Activated CD4-positive, alpha-beta memory T cell treated with anti-CD3 and anti-CD28 coated beads, Interleukin-2, amount 10 ng/mL, durations not matched to agents 7 days and 5 days (primary cell): ENCODE results near the gene SLC16A4. TPM values are rescaled to one million over a fixed set of nuclear protein-coding genes. Genes with fewer than 3 reads are reported as not detected.
A peak's percentile ranks its signal among the peaks of the same experiment; 100 is the strongest.

Experiments
- CTCF ChIA-PET: fragments of 350-600 bp; sonication (Branson Sonifier 250); formaldehyde crosslinking; loops from one replicate; lab custom pipeline; 2021; ENCODE audit warnings: antibody characterized with exemption, inconsistent platforms; lab: Charles Lee
- POLR2A ChIA-PET: fragments of 350-600 bp; sonication (Branson Sonifier 250); formaldehyde crosslinking; loops from one replicate; lab custom pipeline; 2021; ENCODE audit warnings: antibody characterized with exemption; lab: Charles Lee
- DNase-seq: peaks from one replicate; pipeline ENCODE4 v3.0.0-alpha.2; 2020
- H3K27ac Mint-ChIP-seq: one replicate; pipeline ENCODE4 v1.8.0; 2021; ENCODE audit warnings: mild to moderate bottlenecking, mixed read lengths
- H3K27me3 Mint-ChIP-seq: one replicate; pipeline ENCODE4 v1.8.0; 2021; ENCODE audit warnings: mixed read lengths
- H3K36me3 Mint-ChIP-seq: one replicate; pipeline ENCODE4 v1.8.0; 2021; ENCODE audit warnings: low read depth, mixed read lengths
- H3K4me1 Mint-ChIP-seq: one replicate; pipeline ENCODE4 v1.8.0; 2021; ENCODE audit warnings: mixed read lengths
- H3K4me3 Mint-ChIP-seq: one replicate; pipeline ENCODE4 v1.8.0; 2021; ENCODE audit warnings: mild to moderate bottlenecking, mixed read lengths
- H3K9me3 Mint-ChIP-seq: one replicate; pipeline ENCODE4 v1.8.0; 2021; ENCODE audit warnings: mixed read lengths
- total RNA-seq, 2 experiments: library from RNA; stranded (reverse); gene quantifications; one replicate each; pipeline ENCODE4 v1.2.3, GENCODE V29; 2021

The SLC16A4 gene
- total RNA-seq, 2 experiments from 2014 or later: 0.35 to 0.55 TPM

GRCh38 chr1:110385369-110385768 is 5.5 kb downstream of the SLC16A4 start:
- H3K4me1 Mint-ChIP-seq: peaks cover 27% of the 10 kb centered on the region
- H3K4me3 Mint-ChIP-seq: no peak overlapping the region
- H3K27me3 Mint-ChIP-seq: no peaks in the 10 kb centered on the region
- POLR2A ChIA-PET: interaction anchor here (7.1 kb wide), 1 partner anchor 46 kb away, joined by 41 read pairs; the partner anchor contains the start of gene RBM15
- DNase-seq: no peak
- CTCF ChIA-PET: interaction anchor here (1.0 kb wide), 1 partner anchor 47 kb away, joined by 3 read pairs; the partner anchor contains the start of gene RBM15
- no peak overlapping the region for H3K27ac Mint-ChIP-seq
- H3K36me3 Mint-ChIP-seq: peaks cover 31% of the 10 kb centered on the region
- H3K9me3 Mint-ChIP-seq: no peaks in the 10 kb centered on the region

- ChIA-PET CTCF (interaction anchor here (1.0 to 2.7 kb wide), 2 partner anchors 27 to 46 kb away, joined by 3 to 7 read pairs; partner anchors contain the start of gene RBM15), POLR2A (interaction anchor here (1.3 to 7.1 kb wide), 3 partner anchors 8 to 136 kb away, joined by 3 to 41 read pairs (median 6); partner anchors contain the start of gene RBM15)
- H3K9me3 Mint-ChIP-seq: no peaks in the 10 kb centered on the region
- H3K36me3 Mint-ChIP-seq: peaks cover 36% of the 10 kb centered on the region
- peak overlapping the region; percentile 77 for H3K27ac Mint-ChIP-seq
- H3K27me3 Mint-ChIP-seq: no peaks in the 10 kb centered on the region
- H3K4me1 Mint-ChIP-seq: peaks cover 27% of the 10 kb centered on the region
- DNase-seq: no peak
- H3K4me3 Mint-ChIP-seq: no peak overlapping the region
These were observed 6.1 kb downstream of the SLC16A4 start for GRCh38 chr1:110384581-110385321.

- ChIA-PET POLR2A (interaction anchor here (0.9 to 7.1 kb wide), 9 partner anchors 10 to 137 kb away, joined by 3 to 41 read pairs (median 4); partner anchors contain the start of gene RBM15), CTCF (interaction anchor here (0.6 to 2.7 kb wide), 6 partner anchors 14 to 398 kb away, joined by 3 to 7 read pairs (median 4); partner anchors contain the start of gene KCNC4)
- Mint-ChIP-seq H3K9me3 (no peaks in the 10 kb centered on the region), H3K27me3 (no peaks in the 10 kb centered on the region), H3K36me3 (peaks cover 45% of the 10 kb centered on the region), H3K4me1 (peaks cover 27% of the 10 kb centered on the region), H3K4me3 (peak overlapping the region; percentile 56), H3K27ac (peak overlapping the region; percentile 77)
- DNase-seq: no peak
These were observed 7.4 kb downstream of the SLC16A4 start for GRCh38 chr1:110383251-110383990.

- Mint-ChIP-seq H3K4me3 (no peak overlapping the region), H3K36me3 (peaks cover 54% of the 10 kb centered on the region), H3K27ac (no peak overlapping the region), H3K9me3 (no peaks in the 10 kb centered on the region), H3K27me3 (no peaks in the 10 kb centered on the region), H3K4me1 (peaks cover 21% of the 10 kb centered on the region)
- POLR2A ChIA-PET: interaction anchor here (7.1 kb wide), 1 partner anchor 41 kb away, joined by 41 read pairs; the partner anchor contains the start of gene RBM15
- no peak for DNase-seq
- CTCF ChIA-PET: interaction anchor here (0.6 kb wide), 1 partner anchor 982 kb away, joined by 6 read pairs; no protein-coding TSS in a partner anchor
These were observed 10.0 kb downstream of the SLC16A4 start for GRCh38 chr1:110380672-110381283.

- Mint-ChIP-seq H3K9me3 (no peaks in the 10 kb centered on the region), H3K4me1 (peaks cover 7% of the 10 kb centered on the region), H3K4me3 (no peak overlapping the region), H3K27ac (no peak overlapping the region), H3K27me3 (no peaks in the 10 kb centered on the region), H3K36me3 (peaks cover 57% of the 10 kb centered on the region)
- no peak for DNase-seq
- CTCF ChIA-PET: no interaction called here
- POLR2A ChIA-PET: no interaction called here
These were observed 15.3 kb downstream of the SLC16A4 start for GRCh38 chr1:110375490-110375889.

- H3K9me3 Mint-ChIP-seq: no peaks in the 10 kb centered on the region
- no peaks in the 10 kb centered on the region for H3K27me3 Mint-ChIP-seq
- POLR2A ChIA-PET: no interaction called here
- no peak for DNase-seq
- H3K4me1 Mint-ChIP-seq: peaks cover 14% of the 10 kb centered on the region
- CTCF ChIA-PET: interaction anchor here (1.3 kb wide), 1 partner anchor 90 kb away, joined by 3 read pairs; no protein-coding TSS in a partner anchor
- no peak overlapping the region for H3K27ac Mint-ChIP-seq
- H3K36me3 Mint-ChIP-seq: peaks cover 39% of the 10 kb centered on the region
- H3K4me3 Mint-ChIP-seq: no peak overlapping the region
These were observed 20.0 kb downstream of the SLC16A4 start for GRCh38 chr1:110370827-110371226.

GRCh38 chr1:110364221-110364620 is 26.6 kb downstream of the SLC16A4 start:
- POLR2A ChIA-PET: no interaction called here
- peaks cover 40% of the 10 kb centered on the region for H3K36me3 Mint-ChIP-seq

GRCh38 chr1:110361856-110362255 is 29.0 kb downstream of the SLC16A4 start:
- DNase-seq: no peak
- ChIA-PET CTCF (interaction anchor here (1.1 to 1.3 kb wide), 2 partner anchors 23 to 154 kb away, joined by 3 read pairs; partner anchors contain the start of gene RBM15), POLR2A (interaction anchor here (2.1 kb wide), 1 partner anchor 23 kb away, joined by 12 read pairs; the partner anchor contains the start of gene RBM15)
- no peaks in the 10 kb centered on the region for H3K9me3 Mint-ChIP-seq
- H3K27ac Mint-ChIP-seq: no peak overlapping the region
- no peaks in the 10 kb centered on the region for H3K27me3 Mint-ChIP-seq
- peaks cover 12% of the 10 kb centered on the region for H3K4me1 Mint-ChIP-seq
- H3K36me3 Mint-ChIP-seq: peaks cover 48% of the 10 kb centered on the region
- no peak overlapping the region for H3K4me3 Mint-ChIP-seq

More at GRCh38 chr1:110364221-110364620, 26.6 kb downstream of the SLC16A4 start:
- Mint-ChIP-seq H3K27ac (no peak overlapping the region), H3K4me3 (no peak overlapping the region), H3K9me3 (no peaks in the 10 kb centered on the region), H3K4me1 (peaks cover 9% of the 10 kb centered on the region), H3K27me3 (no peaks in the 10 kb centered on the region)
- no peak for DNase-seq
- CTCF ChIA-PET: interaction anchor here (0.6 kb wide), 1 partner anchor 20 kb away, joined by 3 read pairs; no protein-coding TSS in a partner anchor

- DNase-seq: no peak
- H3K27me3 Mint-ChIP-seq: no peaks in the 10 kb centered on the region
- no peak overlapping the region for H3K27ac Mint-ChIP-seq
- H3K4me1 Mint-ChIP-seq: peaks cover 22% of the 10 kb centered on the region
- ChIA-PET CTCF (interaction anchor here (0.6 to 1.3 kb wide), 3 partner anchors 153 to 625 kb away, joined by 3 read pairs; no protein-coding TSS in a partner anchor), POLR2A (interaction anchor here (1.6 to 2.1 kb wide), 3 partner anchors 11 to 21 kb away, joined by 3 to 12 read pairs (median 5); partner anchors contain the start of gene RBM15)
- H3K4me3 Mint-ChIP-seq: no peak overlapping the region
- H3K36me3 Mint-ChIP-seq: peaks cover 49% of the 10 kb centered on the region
- no peaks in the 10 kb centered on the region for H3K9me3 Mint-ChIP-seq
These were observed 30.4 kb downstream of the SLC16A4 start for GRCh38 chr1:110360431-110360830.

- DNase-seq: no peak
- Mint-ChIP-seq H3K27ac (no peak overlapping the region), H3K4me3 (no peak overlapping the region), H3K36me3 (peaks cover 42% of the 10 kb centered on the region), H3K27me3 (no peaks in the 10 kb centered on the region), H3K9me3 (no peaks in the 10 kb centered on the region), H3K4me1 (peaks cover 32% of the 10 kb centered on the region)
- CTCF ChIA-PET: interaction anchor here (0.8 to 1.2 kb wide), 2 partner anchors 56 to 149 kb away, joined by 3 read pairs; no protein-coding TSS in a partner anchor
- POLR2A ChIA-PET: no interaction called here
These were observed 34.4 kb downstream of the SLC16A4 start for GRCh38 chr1:110356379-110356778.

GRCh38 chr1:110355321-110355720 is 35.5 kb downstream of the SLC16A4 start:
- ChIA-PET POLR2A (no interaction called here), CTCF (no interaction called here)
- Mint-ChIP-seq H3K27me3 (no peaks in the 10 kb centered on the region), H3K4me3 (no peak overlapping the region), H3K4me1 (peaks cover 42% of the 10 kb centered on the region), H3K36me3 (peaks cover 41% of the 10 kb centered on the region), H3K27ac (no peak overlapping the region), H3K9me3 (no peaks in the 10 kb centered on the region)
- DNase-seq: no peak

GRCh38 chr1:110350360-110350759 is 40.5 kb downstream of the SLC16A4 start:
- CTCF ChIA-PET: interaction anchor here (1.1 to 2.3 kb wide), 3 partner anchors 11 to 60 kb away, joined by 5 to 27 read pairs (median 8); partner anchors contain the start of gene RBM15
- Mint-ChIP-seq H3K27me3 (no peaks in the 10 kb centered on the region), H3K36me3 (peaks cover 61% of the 10 kb centered on the region), H3K27ac (no peak overlapping the region), H3K4me1 (peaks cover 75% of the 10 kb centered on the region), H3K4me3 (peak overlapping the region; percentile 9), H3K9me3 (no peaks in the 10 kb centered on the region)
- POLR2A ChIA-PET: interaction anchor here (1.1 to 6.6 kb wide), 2 partner anchors 12 to 140 kb away, joined by 3 to 85 read pairs; partner anchors contain the start of genes KCNC4 and RBM15
- no peak for DNase-seq
